Stimulated activated CD8-positive, alpha-beta memory T cell treated with anti-CD3 and anti-CD28 coated beads, Interleukin-15, amount 100 ng/mL, for 48 hours (primary cell): ENCODE data around the gene CHST11.

Experiments used
- DNase-seq, 2 donors: peaks; one replicate each; pipeline ENCODE4 v3.0.0-alpha.2; 2020; ENCODE audit warnings: low read depth in 2 of 2

CHST11 gene

DNA sequence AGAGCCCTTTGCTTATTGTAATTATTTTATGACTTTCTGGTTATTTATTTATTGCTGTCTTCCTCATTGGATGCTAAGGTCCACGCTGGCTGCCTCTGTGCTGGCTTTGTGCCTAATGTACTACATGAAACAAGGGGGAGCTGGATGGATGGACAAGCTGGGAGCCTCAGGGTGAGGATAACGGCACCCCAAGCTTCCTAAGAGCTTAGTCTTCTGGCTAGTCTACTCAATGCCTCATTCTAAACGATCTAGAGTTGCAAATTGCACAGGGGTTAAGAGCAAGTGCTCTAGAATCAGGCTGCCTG, 172.0 kb downstream of the CHST11 start:
- DNase-seq, result no peak

DNA sequence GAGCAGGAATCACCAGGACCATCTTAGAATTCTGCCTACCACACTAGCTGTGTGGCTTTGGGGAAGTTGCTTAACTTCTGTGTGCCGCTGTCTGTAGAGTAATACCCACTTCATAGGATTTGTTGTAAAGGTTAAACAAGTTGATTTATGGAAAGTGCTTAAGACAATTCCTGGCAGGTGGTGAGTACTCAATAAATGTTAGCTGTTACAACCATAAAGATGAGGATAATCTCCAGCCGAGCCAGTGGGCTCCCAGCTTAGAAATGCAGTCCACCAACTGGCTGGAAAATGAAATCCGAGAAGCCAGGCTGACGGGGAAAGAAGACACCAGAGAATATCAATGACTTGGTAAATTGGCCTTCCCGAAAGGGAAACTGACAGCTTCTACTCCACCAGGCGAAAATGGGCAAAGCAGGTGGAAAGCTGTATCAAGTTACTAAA, 173.5 kb downstream of the CHST11 start:
- no peak for DNase-seq

- no peak for DNase-seq
Measured at GRCh38 chr12:104631867-104632266, 175.1 kb downstream of the CHST11 start.

GRCh38 chr12:104632724-104633201, 176.0 kb downstream of the CHST11 start:
- peak in 1 of 2 donors; percentile 13 for DNase-seq

DNA sequence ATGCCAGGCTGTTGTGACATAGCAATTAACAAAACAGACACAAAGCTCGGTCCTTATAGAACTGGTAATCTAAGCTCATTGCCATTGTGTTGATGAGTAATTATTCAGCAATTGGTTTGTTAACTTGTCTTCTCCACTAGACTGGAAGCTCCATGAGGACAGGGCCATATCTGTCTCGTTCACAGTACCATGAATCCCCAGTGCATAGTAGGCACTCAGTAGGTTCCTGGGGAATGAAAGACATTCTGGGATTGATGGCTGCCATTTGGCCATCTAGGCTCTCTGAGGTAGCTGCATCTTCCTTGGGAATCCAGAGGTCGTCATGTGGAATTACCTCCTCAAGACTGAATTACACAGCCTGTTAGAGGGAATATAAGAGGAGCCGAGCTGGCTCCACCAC, 177.3 kb downstream of the CHST11 start:
- no peak for DNase-seq

- DNase-seq, result no peak
Measured at GRCh38 chr12:104634852-104635251, 178.1 kb downstream of the CHST11 start.

- DNase-seq, result no peak
Measured at GRCh38 chr12:104635607-104636343, 179.0 kb downstream of the CHST11 start.

GRCh38 chr12:104636496-104636895, 179.7 kb downstream of the CHST11 start:
- DNase-seq, result no peak

DNA sequence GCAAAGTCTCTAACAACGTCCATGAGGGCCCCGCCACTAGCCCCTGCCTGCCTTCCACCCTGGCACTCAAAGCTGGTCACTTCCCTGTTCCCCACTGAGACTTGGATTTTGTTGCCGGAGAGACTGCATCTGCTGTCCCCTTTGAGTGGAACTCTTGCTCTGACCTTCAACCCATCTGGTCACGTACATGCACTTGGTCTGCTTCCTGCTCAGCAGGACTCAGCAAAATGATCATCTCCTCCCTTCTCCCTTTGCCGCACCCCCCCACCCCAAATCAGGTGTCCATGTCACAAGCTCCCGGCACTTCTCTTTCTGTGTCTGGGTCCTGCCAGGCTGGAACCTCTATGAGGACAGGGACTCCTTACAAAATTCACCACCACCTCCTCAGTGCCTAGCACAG, 180.9 kb downstream of the CHST11 start:
- no peak for DNase-seq

GRCh38 chr12:104638218-104638850, 181.6 kb downstream of the CHST11 start:
- no peak for DNase-seq

- no peak for DNase-seq
Measured at GRCh38 chr12:104638851-104639240, 182.1 kb downstream of the CHST11 start.

DNA sequence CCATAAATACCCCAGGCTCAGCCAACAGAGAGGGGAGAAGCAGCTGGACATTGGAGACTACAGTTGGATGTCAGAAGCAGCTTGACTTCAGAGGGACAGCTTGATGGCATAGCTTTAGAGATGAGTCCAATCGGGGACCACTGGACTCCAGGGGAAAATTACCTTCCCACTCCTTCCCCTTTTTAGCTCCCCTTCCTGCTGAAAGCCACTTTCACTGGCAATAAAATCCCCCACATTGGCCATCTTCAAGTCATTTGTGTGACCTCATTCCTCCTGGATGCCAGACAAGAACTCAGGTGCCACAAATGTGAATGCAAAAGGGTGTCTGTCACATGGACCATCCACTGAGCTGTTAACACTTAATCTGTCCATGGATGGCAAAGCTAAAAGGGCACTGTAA, 184.2 kb downstream of the CHST11 start:
- DNase-seq, result no peak

DNA sequence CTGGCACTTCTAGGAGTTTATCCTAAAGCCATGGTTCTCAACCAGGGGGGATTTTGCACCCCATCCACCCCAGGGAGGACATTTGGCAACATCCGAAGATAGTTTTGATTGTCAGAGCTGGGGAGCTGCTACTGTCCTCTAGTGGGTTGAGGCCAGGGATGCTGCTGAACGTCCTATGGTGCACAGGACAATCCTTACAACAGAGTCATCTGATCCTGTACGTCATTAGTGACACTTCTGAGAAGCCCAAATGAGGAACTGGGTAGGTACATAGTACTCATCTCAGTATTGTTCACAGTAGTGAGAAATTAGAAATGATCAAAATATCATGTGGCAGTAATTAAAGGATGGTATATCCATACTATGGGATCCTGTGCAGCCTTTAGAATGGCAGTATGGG, 185.1 kb downstream of the CHST11 start:
- no peak for DNase-seq

DNA sequence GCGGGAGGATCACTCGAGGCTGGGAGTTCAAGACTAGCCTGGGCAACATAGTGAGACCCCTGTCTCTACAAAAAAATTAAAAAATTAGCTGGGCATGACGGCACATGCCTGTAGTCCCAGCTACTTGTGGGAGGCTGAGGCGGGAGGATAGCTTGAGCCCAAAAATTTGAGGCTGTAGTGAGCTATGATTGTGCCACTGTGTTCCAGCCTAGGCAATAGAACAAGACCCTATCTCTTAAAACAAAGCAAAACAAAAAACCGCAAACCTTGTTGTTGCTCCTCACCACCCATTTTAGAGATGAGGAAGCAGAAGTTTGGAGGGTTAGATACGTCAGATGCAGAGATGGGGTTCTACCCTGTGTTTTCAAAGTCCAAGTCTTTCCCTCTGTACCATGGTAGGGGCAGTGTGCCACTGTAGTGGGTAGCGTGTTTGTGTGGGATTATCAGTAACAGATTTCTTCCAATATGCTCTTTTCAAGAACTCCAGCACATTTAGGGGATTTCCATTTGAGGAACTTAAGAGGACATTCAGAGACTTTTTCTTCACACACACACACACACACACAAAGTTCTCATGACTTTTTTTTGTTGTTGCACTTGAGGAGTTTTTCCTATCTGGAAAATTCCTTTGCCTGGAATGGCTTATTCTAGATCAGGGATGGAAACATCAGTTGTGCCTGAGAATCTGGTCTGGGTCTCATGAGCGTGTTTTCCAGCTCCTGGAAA, 186.5 kb downstream of the CHST11 start:
- DNase-seq, result no peak

DNA sequence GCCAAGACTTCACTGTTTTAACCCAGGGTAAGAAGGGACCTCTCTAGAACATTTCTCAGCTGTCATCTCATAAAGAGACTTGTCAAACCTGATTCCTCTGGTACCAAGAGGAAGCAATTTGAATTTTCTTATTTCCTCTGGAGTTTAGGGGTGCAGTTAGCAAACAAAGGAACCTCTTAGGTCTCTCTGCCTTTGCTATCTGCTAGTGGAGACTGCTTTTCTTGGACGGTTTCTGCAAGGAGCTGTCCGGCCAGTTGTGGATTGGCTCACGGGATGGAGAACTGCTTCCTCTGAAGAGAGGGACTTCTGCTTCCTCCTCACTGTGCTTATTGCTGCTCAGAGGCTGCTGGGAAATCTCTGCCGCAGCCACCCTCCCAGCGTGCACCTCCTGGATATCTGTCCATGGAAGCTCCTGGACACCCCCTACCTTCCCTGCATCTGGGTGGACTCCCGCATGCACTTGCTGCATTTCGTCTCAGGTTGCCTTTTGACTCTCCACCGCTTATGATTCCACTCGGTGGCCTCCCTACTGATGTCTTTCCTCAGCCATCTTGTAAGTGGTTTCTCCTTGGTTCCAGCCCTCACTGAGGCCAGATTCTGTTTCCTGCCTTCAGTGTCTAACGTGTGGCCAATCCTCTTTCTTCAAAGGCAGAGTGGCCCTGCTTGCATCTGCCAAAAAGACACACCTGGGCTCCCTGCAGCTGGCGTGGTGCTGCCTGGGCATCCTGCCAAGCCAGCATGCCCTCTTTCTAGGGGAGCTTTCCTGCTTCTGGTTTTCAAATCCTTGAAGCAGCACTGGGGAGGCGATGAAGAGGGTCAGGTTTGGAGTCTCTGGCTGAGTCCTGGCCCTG, 187.3 kb downstream of the CHST11 start:
- no peak for DNase-seq

DNA sequence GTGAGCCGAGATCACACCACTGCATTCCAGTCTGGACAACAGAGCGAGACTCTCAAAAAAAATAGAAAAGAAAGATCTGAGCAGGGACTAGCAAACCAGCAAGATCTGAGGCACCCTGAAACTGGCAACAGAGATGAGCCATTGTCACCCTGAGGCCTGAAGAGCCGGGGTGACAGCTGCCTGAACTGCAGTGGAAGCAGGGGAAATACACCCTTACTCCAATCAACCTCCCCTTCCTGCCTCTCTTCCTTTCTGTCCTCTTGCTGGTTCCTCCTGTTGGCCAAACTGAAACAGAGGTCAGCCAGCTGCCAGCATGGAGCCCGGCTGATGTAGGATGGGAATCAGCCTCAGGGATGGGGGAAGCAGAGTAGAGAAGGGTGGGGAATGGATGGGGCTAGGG, 192.0 kb downstream of the CHST11 start:
- no peak for DNase-seq

GRCh38 chr12:104649217-104649824, 192.6 kb downstream of the CHST11 start:
- no peak for DNase-seq

GRCh38 chr12:104649921-104650320, 193.2 kb downstream of the CHST11 start:
- DNase-seq, result no peak

- no peak for DNase-seq
Measured at GRCh38 chr12:104650541-104650940, 193.8 kb downstream of the CHST11 start.

GRCh38 chr12:104651811-104652210, 195.1 kb downstream of the CHST11 start:
- no peak for DNase-seq

DNA sequence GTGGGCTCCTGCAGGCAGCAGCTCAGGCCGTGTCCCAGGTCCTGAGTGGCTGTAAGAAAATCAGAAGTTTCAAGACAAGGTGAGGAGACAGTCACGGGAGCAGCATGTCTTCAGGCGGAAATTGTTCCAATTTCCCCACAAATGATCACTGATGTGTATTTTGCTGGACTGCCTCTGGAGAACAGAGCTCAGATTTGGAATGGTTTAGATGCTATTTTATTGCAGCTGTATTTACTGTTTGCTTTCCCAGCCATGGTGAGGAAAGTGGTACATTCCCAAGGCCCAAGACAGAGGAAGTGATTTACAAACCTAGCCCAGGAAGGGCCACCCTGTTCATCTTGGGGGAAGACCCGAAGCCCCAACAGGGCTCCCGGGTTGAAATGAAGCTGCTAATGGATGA, 195.6 kb downstream of the CHST11 start:
- DNase-seq, result no peak

DNA sequence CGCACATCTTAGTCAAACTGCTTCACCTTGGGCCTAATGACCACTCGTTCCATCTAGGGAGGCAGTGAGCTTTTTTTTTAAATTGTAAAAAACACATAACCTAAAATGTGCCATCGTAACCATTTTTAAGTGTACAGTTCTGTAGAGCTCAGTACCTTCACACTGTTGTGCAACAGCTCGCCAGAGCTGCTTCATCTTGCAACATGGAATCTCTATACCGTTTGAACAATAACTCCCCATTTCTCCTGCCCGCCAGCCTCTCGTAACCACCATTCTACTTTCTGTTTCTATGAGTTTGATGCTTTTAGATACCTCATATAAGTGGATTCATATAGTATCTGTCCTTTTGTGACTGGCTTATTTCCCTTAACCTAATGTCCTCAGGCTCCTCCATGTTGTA, 196.2 kb downstream of the CHST11 start:
- no peak for DNase-seq
